Mucosa of gallbladder (tissue), 1 donor: ENCODE measurements around the gene LYZL6. TPM values are rescaled to one million over a fixed set of nuclear protein-coding genes. Genes with fewer than 3 reads are reported as not detected.

Experiments
- total RNA-seq: library from RNA; stranded (reverse); gene quantifications from one replicate; pipeline ENCODE4 v1.2.1, GENCODE V29; 2021
- donor health status: DM: no; HTN: no; CAD: no.

Gene LYZL6
- total RNA-seq, 1 donor from 2014 or later: not detected

Other genes starting within 250 kb of the LYZL6 start
- gene RASL10B, start 212.1 kb downstream of the LYZL6 start, total RNA-seq: 7.9 TPM
- not detected for gene GAS2L2, start 190.5 kb downstream of the LYZL6 start, total RNA-seq
- not detected for gene C17orf50, start 182.8 kb downstream of the LYZL6 start, total RNA-seq
- 32.8 TPM for gene MMP28, start 148.1 kb downstream of the LYZL6 start, total RNA-seq
- gene TAF15, start 134.2 kb downstream of the LYZL6 start, total RNA-seq: 130 TPM
- gene HEATR9, start 74.8 kb downstream of the LYZL6 start, total RNA-seq: 0.09 TPM
- gene CCL5, start 63.4 kb downstream of the LYZL6 start, total RNA-seq: 14.9 TPM
- gene RDM1, start 12.9 kb downstream of the LYZL6 start, total RNA-seq: 0.75 TPM
- gene CCL16, start 37.8 kb upstream of the LYZL6 start, total RNA-seq: 0.35 TPM
- 43.3 TPM for gene CCL14, start 43.0 kb upstream of the LYZL6 start, total RNA-seq
- 9.4 TPM for gene CCL15, start 57.8 kb upstream of the LYZL6 start, total RNA-seq
- 2.2 TPM for gene CCL23, start 74.3 kb upstream of the LYZL6 start, total RNA-seq
- 0.66 TPM for gene CCL18, start 120.6 kb upstream of the LYZL6 start, total RNA-seq
- 31.7 TPM for gene CCL3, start 146.4 kb upstream of the LYZL6 start, total RNA-seq
- gene CCL4, start 160.1 kb upstream of the LYZL6 start, total RNA-seq: 27.6 TPM
- 6.0 TPM for gene TBC1D3B, start 232.9 kb upstream of the LYZL6 start, total RNA-seq